Spleen (tissue), 11 donors: ENCODE measurements around the gene WFDC1. TPM values are rescaled to one million over a fixed set of nuclear protein-coding genes. Genes with fewer than 3 reads are reported as not detected.

Experiments
- DNase-seq: peaks from one replicate; pipeline ENCODE4 v3.0.0-alpha.2; 2020
- H3K27ac ChIP-seq, 8 donors: fragments of 200-600 bp; sonication (generic) in 7 of 8; 1 replicate in 4 of 8; 2 replicates in 4 of 8; pipeline versions ENCODE4 v1.5.0 to v1.8.0; 2016 to 2021; ENCODE audit warnings: inconsistent platforms in 4 of 8, mild to moderate bottlenecking in 4 of 8, moderate library complexity in 1 of 8
- H3K27me3 ChIP-seq, 7 donors: fragments of 200-600 bp; sonication (generic) in 6 of 7; replicated peaks in 1 of 7; 1 replicate in 4 of 7; 2 replicates in 3 of 7; pipeline versions ENCODE4 v1.5.0 to v1.8.0; 2016 to 2021; ENCODE audit warnings: inconsistent platforms in 3 of 7, mild to moderate bottlenecking in 1 of 7
- H3K36me3 ChIP-seq, 6 donors: fragments of 200-600 bp; sonication (generic) in 5 of 6; 1 replicate in 4 of 6; 2 replicates in 2 of 6; pipeline versions ENCODE4 v1.5.0 to v1.8.0; 2016 to 2021; ENCODE audit warnings: inconsistent platforms in 2 of 6
- H3K4me1 ChIP-seq, 6 donors: fragments of 200-600 bp; sonication (generic) in 5 of 6; 1 replicate in 3 of 6; 2 replicates in 3 of 6; pipeline versions ENCODE4 v1.5.0 to v1.8.0; 2016 to 2021; ENCODE audit warnings: inconsistent platforms in 3 of 6
- H3K4me3 ChIP-seq, 8 donors: fragments of 200-600 bp; sonication (generic) in 7 of 8; 1 replicate in 4 of 8; 2 replicates in 4 of 8; pipeline versions ENCODE4 v1.5.0 to v1.8.0; 2016 to 2021; ENCODE audit warnings: inconsistent platforms in 4 of 8, mild to moderate bottlenecking in 4 of 8, moderate library complexity in 2 of 8
- H3K9me3 ChIP-seq, 8 donors: fragments of 200-600 bp; sonication (generic) in 7 of 8; 1 replicate in 4 of 8; 2 replicates in 4 of 8; pipeline versions ENCODE4 v1.5.0 to v1.8.0; 2016 to 2021; ENCODE audit warnings: inconsistent platforms in 4 of 8
- CTCF ChIP-seq, 11 experiments: fragments of 200-600 bp in 7 of 11; fragments of 450-650 bp in 4 of 11; sonication (generic) in 4 of 11; IDR thresholded peaks in 8 of 11; conservative IDR thresholded peaks in 3 of 11; 1 replicate in 7 of 11; 2 replicates in 4 of 11; pipeline versions ENCODE4 v1.4.0 to v1.8.0; 2016 to 2021; ENCODE audit warnings: antibody characterized with exemption in 11 of 11, inconsistent platforms in 4 of 11, mild to moderate bottlenecking in 1 of 11
- POLR2A ChIP-seq, 3 donors: fragments of 450-650 bp; IDR thresholded peaks; one replicate each; pipeline ENCODE4 v1.5.1; 2017; ENCODE audit warnings: antibody characterized with exemption in 3 of 3, mild to moderate bottlenecking in 1 of 3
- POLR2AphosphoS5 ChIP-seq, 3 donors: sonication (generic); formaldehyde crosslinking; IDR thresholded peaks; one replicate each; pipeline ENCODE4 v1.5.1; 2017; ENCODE audit warnings: antibody characterized with exemption in 3 of 3
- WGBS, 5 donors: extraction: QIAGEN DNeasy Blood & Tissue Kit in 3 of 5; methylation state at CpG; one replicate each; pipeline versions ENCODE4 v1.1.5 to v1.1.7; 2013 to 2018; 5-methylcytosine and 5-hydroxymethylcytosine counted together
- intact Hi-C: fragments of 100-400 bp; cut with DNase I; formaldehyde crosslinking; loops from one replicate; pipeline ENCODE4 v1.15.0; 2023; ENCODE audit warnings: low total_unique reads
- polyA plus RNA-seq, 3 donors: library from polyadenylated mRNA; stranded (reverse); fragments of 200-250 nt; gene quantifications; one replicate each; pipeline ENCODE4 v1.2.1, GENCODE V29; 2013
- total RNA-seq, 7 donors: library from RNA; depleted of rRNA in 3 of 7; stranded (reverse); fragments of >200 nt in 3 of 7; fragmentation: NEBNext Ultra II Directional in 4 of 7; extraction: Animal tissue kit (Norgen Biotek cat#: 25700) in 4 of 7; gene quantifications; one replicate each; pipeline versions ENCODE4 v1.1.0 to v1.2.1, GENCODE V29; 2016 to 2021
- donor health status: healthy with polysubstance abuse.
- donor health status: DM: no; HTN: no; CAD: no; lungs with moderate emphysema.
- donor health status: DM: no; HTN: no; CAD: no.
- donor health status: Bipolar disorder and iron deficiency.
- donor health status: healthy.
- donor health status: DM: no; HTN: no; CAD: no.
- donor health status: DM: yes; HTN: yes; CAD: no.

Gene WFDC1
- total and polyA plus RNA-seq, 10 donors, result 1.6 to 6.6 (median 2.2) TPM

- Histone ChIP-seq H3K36me3 (no peaks in the 10 kb centered on the region), H3K27ac (no peak overlapping the region), H3K4me3 (no peak overlapping the region), H3K27me3 (peaks cover 0 to 28% (median 0%) of the 10 kb centered on the region in 7 donors), H3K4me1 (no peaks in the 10 kb centered on the region), H3K9me3 (no peaks in the 10 kb centered on the region)
- intact Hi-C loops, result no loop called here
- WGBS, 5 donors, result 78 to 87% (median 83%) methylated on average over 13 of the region's 13 CpGs
- TF ChIP-seq POLR2AphosphoS5 (IDR thresholded peaks at IDR 0.05), result no peak
- TF ChIP-seq POLR2A (IDR thresholded peaks at IDR 0.05), result no peak
- no peak for TF ChIP-seq CTCF (IDR thresholded peaks at IDR 0.05 in 8 of 11, conservative IDR thresholded peaks at IDR 0.05 in 3 of 11)
- no peak for DNase-seq
These were observed 33.3 kb downstream of the WFDC1 start for GRCh38 chr16:84327926-84328505.

DNA sequence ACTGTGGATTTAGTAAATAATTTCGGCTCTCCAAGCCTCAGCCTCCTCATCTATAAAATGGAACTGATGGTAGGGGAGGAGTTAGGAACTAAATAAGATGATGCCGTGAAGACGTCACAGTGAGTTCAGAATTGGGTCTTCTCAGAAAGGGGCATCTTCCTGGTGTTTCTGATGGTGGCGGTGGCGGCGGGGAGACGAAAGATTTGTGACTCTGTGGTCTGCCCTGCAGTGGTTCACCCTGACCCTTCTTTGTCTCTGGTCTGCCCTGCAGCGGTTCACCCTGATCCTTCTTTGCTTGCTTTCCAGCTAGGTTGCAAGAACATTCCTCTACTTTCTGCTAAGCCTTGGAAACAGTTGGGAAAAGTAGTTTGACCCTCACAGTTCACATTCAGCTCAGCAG lies 34.3 kb downstream of the WFDC1 start:
- peaks cover 0 to 28% (median 0%) of the 10 kb centered on the region in 7 donors for H3K27me3 ChIP-seq
- DNase-seq, result no peak
- intact Hi-C loops, result no loop called here
- no peak overlapping the region for H3K4me3 ChIP-seq
- H3K27ac ChIP-seq, result no peak overlapping the region
- TF ChIP-seq CTCF (IDR thresholded peaks at IDR 0.05 in 8 of 11, conservative IDR thresholded peaks at IDR 0.05 in 3 of 11) (no peak), POLR2A (IDR thresholded peaks at IDR 0.05) (no peak), POLR2AphosphoS5 (IDR thresholded peaks at IDR 0.05) (no peak)
- no peaks in the 10 kb centered on the region for H3K9me3 ChIP-seq
- H3K36me3 ChIP-seq, result no peaks in the 10 kb centered on the region
- 87 to 91% (median 91%) methylated on average over 8 of the region's 8 CpGs for WGBS, 5 donors
- H3K4me1 ChIP-seq, result no peaks in the 10 kb centered on the region

GRCh38 chr16:84329843-84330684 lies 35.4 kb downstream of the WFDC1 start:
- intact Hi-C loops, result no loop called here
- H3K27ac ChIP-seq, result no peak overlapping the region
- DNase-seq, result no peak
- 72 to 93% (median 79%) methylated on average over 14 to 18 of the region's 18 CpGs for WGBS, 5 donors
- H3K27me3 ChIP-seq, result peaks cover 0 to 28% (median 0%) of the 10 kb centered on the region in 7 donors
- TF ChIP-seq POLR2AphosphoS5 (IDR thresholded peaks at IDR 0.05), result no peak
- TF ChIP-seq POLR2A (IDR thresholded peaks at IDR 0.05), result no peak
- no peak for TF ChIP-seq CTCF (IDR thresholded peaks at IDR 0.05 in 8 of 11, conservative IDR thresholded peaks at IDR 0.05 in 3 of 11)
- no peak overlapping the region for H3K4me3 ChIP-seq
- peaks cover 0 to 8% (median 2%) of the 10 kb centered on the region in 8 donors for H3K9me3 ChIP-seq
- H3K4me1 ChIP-seq, result no peaks in the 10 kb centered on the region
- no peaks in the 10 kb centered on the region for H3K36me3 ChIP-seq

- H3K9me3 ChIP-seq, result peaks cover 0 to 14% (median 7%) of the 10 kb centered on the region in 8 donors
- no peak overlapping the region for H3K27ac ChIP-seq
- H3K27me3 ChIP-seq, result peaks cover 0 to 28% (median 0%) of the 10 kb centered on the region in 7 donors
- no peak for TF ChIP-seq POLR2A (IDR thresholded peaks at IDR 0.05)
- no peak for TF ChIP-seq CTCF (IDR thresholded peaks at IDR 0.05 in 8 of 11, conservative IDR thresholded peaks at IDR 0.05 in 3 of 11)
- TF ChIP-seq POLR2AphosphoS5 (IDR thresholded peaks at IDR 0.05), result no peak
- intact Hi-C loops, result no loop called here
- no peak overlapping the region for H3K4me3 ChIP-seq
- DNase-seq, result no peak
- H3K4me1 ChIP-seq, result no peaks in the 10 kb centered on the region
- no peaks in the 10 kb centered on the region for H3K36me3 ChIP-seq
- 63 to 98% (median 92%) methylated on average over 1 to 5 of the region's 5 CpGs for WGBS, 5 donors
These were observed 36.0 kb downstream of the WFDC1 start for GRCh38 chr16:84330685-84331050.
